Middle frontal gyrus (tissue), 1 donor: ENCODE results near the gene G6PC2.
"Not testable (repeated sequence)": the region's sequence is repeated elsewhere in the genome, so short reads cannot be mapped to it uniquely, and the experiment has no call there.

Experiments
- DNase-seq: peaks from one replicate; pipeline ENCODE4 v3.0.0-alpha.2; 2015; ENCODE audit warnings: low spot score; ENCODE audit errors: extremely low spot score

The G6PC2 gene

GRCh38 chr2:168904358-168904757 is 3.3 kb downstream of the G6PC2 start:
- no peak for DNase-seq

DNA sequence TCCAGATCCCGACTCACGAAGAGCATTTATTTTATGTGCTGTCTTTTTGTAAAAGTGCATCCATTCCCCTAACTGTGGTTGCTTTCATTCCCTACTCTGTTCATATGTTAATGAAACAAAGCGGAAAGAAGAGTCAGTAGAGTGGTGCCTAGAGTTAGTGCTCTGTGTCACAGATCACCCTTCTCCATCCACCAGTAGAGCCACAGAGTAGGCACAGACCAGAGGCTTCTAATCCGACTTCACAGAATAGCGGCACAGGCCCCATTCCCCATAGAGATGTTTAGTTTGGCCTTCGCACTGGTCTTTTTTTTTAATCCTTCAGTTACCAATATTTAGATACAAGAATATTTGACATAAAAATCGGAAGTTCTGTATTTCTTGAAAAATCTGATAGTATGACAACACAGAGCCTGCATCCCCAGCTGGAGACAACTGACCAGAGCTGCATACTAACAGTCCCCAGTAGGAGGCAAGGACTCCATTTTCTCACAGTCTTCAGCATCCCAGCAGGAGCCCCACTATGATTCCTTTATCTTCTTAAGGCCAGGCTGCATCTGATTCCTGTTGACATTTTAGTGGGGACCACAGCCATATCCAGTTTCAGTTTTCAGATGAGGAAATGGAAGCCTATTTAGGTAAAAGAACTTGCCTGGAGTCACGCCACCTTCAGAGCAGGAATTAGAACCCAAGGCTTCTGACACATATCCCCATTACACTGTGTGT is 7.0 kb downstream of the G6PC2 start:
- DNase-seq, result no peak

DNA sequence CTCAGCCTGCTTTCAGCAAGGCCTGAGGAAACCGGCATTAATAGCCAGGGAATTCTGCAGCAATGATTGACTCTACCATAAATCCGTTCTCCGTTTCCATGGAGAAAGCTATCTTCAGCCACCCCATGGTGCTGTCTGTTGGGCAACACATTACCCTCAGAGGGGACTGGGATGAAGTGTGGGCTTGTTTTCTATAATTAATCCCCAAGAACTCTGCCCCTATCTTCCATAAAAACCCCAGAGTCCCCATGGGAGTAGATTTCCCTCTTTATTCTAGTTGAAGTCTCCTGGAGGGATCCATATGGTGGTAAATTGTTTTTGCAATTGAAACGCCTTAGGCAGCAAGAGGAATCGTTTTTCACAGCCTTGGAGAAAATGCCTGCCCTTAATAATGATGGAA is 9.2 kb downstream of the G6PC2 start:
- no peak for DNase-seq

DNA sequence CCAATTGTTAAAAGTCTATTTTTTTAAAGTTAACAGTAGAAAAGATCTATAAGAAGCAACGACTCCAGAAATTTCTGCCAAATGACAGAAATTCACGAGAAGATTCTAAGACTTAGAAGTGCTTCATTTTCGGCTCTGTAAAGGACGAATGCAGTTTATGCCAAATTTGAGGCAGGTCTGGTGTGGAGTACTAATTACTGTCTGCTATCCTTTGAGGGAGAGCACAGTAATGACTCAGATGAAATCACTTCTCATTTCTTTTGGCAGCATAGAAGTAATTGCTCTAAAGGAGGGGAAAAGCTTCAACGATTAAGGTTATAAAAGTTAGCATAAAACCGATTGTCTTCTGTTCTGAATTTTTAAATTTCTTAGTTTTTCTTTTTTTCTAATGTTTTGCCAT is 11.4 kb downstream of the G6PC2 start:
- DNase-seq, result peak; percentile 22

GRCh38 chr2:168912901-168913369 is 11.8 kb downstream of the G6PC2 start:
- DNase-seq, result peak; percentile 26

DNA sequence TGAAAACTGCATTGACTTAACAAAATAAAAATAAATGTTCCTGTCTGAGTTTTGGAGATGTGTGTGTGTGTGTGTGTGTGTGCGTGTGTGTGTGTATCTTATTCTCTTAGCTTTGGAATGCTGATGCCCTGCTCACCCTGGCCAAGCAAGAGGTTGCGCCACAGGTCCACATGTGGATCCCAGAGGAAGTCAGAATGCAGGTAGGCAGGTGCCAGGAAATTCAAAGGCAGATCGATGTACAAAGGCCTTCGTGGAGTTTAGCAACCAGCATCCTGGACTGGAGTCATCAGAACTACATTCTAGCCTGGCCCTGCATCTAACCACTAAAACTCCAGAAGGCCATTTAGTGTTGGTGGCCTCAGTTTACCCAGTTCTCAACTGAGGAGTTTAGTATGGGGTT is 12.4 kb downstream of the G6PC2 start:
- DNase-seq, result no peak

DNA sequence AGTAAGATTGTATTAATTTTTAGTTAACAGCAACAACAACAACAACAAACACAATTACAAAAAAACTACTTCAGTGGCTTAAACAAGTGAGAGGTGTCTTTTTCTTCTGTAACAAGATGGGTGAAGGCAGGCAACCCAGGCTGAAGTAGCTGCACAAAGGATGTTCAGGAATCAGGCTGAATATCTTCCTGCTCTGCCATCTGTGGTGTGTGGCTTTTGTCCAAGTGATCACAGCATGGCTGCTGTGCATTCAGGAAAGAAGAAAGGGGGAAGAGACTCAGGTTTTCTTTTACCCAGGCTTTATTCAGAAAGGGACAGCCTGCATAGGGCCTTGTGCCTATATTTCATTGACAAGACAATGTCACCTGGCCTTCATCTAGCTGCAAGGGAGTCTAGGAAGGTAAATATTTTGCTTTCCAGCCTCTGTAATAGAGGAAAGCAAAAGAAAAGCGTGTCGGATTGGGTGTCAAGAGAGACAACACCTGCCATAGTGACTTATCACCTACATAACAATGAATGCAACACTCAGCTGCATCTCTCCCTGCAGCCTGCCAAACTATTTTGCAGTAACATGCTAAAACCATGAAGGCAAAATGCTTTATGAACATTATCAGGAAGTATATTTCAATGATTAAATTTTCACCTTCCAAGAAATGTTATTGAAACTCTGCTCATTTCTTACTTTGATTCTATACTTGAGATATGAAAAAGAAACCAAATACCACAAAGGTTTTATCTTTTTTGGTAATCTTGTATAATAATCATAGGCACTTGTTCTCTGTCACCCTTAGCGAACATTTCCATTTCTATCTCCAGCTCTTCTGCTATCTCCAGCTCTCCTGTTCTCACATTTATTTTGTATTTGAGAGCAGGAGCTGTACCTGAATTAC is 14.6 kb downstream of the G6PC2 start:
- no peak for DNase-seq

GRCh38 chr2:168916331-168916675 is 15.2 kb downstream of the G6PC2 start:
- DNase-seq, result no peak

- DNase-seq, result no peak
These were observed 19.5 kb downstream of the G6PC2 start for GRCh38 chr2:168920504-168921157.

DNA sequence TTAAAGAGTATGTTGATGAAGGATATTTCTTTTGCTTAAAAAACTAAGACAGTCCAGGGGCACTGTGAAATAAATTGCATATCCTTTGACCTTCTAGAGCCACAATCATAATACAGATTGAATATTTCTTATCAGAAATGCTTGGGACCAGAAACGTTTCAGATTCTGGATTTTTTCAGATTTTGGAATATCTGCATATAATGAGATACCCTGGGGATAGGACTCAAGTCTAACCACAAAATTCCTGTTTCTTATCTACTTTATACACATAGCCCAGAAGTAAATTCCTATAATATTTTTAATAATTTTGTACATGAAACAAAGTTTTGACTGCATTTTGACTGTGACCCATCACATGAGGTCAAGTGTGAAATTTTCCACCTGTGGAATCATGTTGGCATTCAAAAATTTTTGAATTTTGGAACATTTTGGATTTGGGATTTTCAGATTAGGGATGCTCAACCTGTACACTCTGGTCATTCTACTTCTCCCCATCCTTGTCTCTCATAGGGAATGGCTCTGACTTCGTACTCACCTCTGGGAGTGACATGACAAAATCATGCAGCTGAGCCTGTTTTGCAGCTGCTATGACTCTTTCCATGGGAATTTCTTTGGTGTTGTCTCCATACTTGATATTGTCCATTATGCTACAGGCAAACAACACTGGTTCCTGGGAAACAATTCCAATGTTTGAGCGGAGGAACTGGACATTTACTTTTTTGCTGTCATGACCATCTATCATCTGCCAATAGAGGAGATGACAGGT is 25.7 kb downstream of the G6PC2 start:
- no peak for DNase-seq

GRCh38 chr2:168928113-168928831 is 27.2 kb downstream of the G6PC2 start:
- DNase-seq, result no peak

DNA sequence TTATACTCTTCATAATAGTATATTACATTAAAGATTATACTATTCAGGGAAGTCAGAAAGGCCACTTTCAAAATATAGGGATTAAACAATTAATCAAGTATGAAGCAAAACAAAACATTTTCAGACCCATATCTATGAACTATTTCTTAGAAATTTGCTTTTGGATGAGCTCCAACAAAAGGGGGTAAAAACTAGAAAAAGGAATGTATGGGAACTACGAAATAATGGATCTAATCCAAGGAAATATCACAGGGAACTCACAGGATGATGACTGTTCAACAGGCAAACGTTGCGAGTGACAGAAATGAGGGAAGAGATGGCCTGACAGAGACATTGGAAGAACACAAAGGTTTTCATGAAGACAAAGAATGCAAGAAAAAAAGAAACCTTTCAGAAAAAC is 27.9 kb downstream of the G6PC2 start:
- DNase-seq, result no peak

GRCh38 chr2:168930242-168930641 is 29.2 kb downstream of the G6PC2 start:
- no peak for DNase-seq

- DNase-seq, result not testable (repeated sequence)
These were observed 31.1 kb downstream of the G6PC2 start for GRCh38 chr2:168932174-168932573.

DNA sequence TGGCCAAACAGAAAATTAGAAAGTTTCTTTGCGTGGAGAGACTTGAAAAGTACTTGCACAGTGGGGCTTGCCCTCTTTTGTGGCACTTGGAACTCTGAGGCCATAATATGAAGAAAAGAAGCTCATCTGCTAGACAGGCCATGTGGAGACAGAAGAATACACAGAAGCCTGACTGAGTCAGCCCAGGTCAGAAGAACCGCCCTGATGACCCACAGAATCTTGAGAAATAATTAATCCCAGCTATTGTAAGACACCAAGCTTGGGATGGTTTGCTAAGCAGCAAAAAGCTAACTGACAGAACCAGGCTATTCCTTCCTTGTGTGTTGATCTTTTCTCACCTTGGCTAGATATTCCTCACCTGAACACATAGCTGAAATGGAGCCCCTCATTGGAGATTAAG is 33.7 kb downstream of the G6PC2 start:
- DNase-seq, result no peak

GRCh38 chr2:168935810-168936581 is 34.9 kb downstream of the G6PC2 start:
- DNase-seq, result no peak

DNA sequence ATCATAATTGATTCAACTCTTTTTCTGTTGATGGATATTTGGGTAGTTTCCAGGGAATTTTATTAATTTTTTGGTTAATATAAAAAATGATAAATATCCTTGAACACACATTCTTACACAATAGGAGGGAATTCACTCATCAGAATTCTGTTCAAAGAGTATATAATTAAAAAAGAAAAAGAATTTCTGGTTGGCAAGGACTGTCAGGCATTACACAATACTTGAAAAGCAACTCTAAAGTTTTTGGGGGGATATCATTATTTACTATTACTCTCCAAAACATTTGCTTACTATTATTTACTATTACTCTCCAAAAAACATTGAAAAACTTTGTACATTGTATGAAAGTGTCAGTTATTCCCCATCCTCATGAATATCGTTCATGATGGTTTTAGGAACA is 38.0 kb downstream of the G6PC2 start:
- no peak for DNase-seq

GRCh38 chr2:168939918-168940317 is 38.8 kb downstream of the G6PC2 start:
- no peak for DNase-seq

- DNase-seq, result no peak
These were observed 40.2 kb downstream of the G6PC2 start for GRCh38 chr2:168941297-168941696.

GRCh38 chr2:168944065-168944464 is 43.0 kb downstream of the G6PC2 start:
- no peak for DNase-seq
